Mesenchymal stem cell (in vitro differentiated cells and primary cell): ENCODE data around the gene IFNGR2.
A peak's percentile ranks its signal among the peaks of the same experiment; 100 is the strongest.

ENCODE experiments used
- DNase-seq: peaks from one replicate; pipeline ENCODE4 v3.0.0-alpha.2; 2013
- H2AFZ ChIP-seq: one replicate; pipeline ENCODE4 v1.6.1; 2013; ENCODE audit warnings: low read depth, mild to moderate bottlenecking, control low read depth, inconsistent platforms, low read length, moderate library complexity
- H2AK5ac ChIP-seq: 2 replicates; pipeline ENCODE4 v1.6.1; 2013; ENCODE audit warnings: low read length, moderate library complexity, mild to moderate bottlenecking, inconsistent platforms; ENCODE audit not compliant: severe bottlenecking
- H2BK120ac ChIP-seq: one replicate; pipeline ENCODE4 v1.6.1; 2013; ENCODE audit warnings: low read depth, mild to moderate bottlenecking, inconsistent platforms, low read length, moderate library complexity
- H2BK12ac ChIP-seq, 2 experiments: one replicate each; pipeline ENCODE4 v1.6.1; 2013; ENCODE audit warnings: inconsistent platforms in 2 of 2, low read length in 2 of 2, mild to moderate bottlenecking in 2 of 2, moderate library complexity in 2 of 2, control low read depth in 1 of 2
- H2BK15ac ChIP-seq: one replicate; pipeline ENCODE4 v1.6.1; 2013; ENCODE audit warnings: mild to moderate bottlenecking, low read depth, inconsistent platforms; ENCODE audit not compliant: poor library complexity, severe bottlenecking
- H2BK5ac ChIP-seq: 2 replicates; pipeline ENCODE4 v1.6.1; 2013; ENCODE audit warnings: low read depth, mild to moderate bottlenecking, low read length, control low read depth, inconsistent platforms; ENCODE audit not compliant: poor library complexity, severe bottlenecking
- H3K14ac ChIP-seq, 2 experiments: one replicate each; pipeline ENCODE4 v1.6.1; 2013; ENCODE audit warnings: inconsistent platforms in 2 of 2, low read length in 2 of 2, control low read depth in 1 of 2, mild to moderate bottlenecking in 1 of 2, moderate library complexity in 1 of 2
- H3K18ac ChIP-seq, 2 experiments: one replicate each; pipeline ENCODE4 v1.6.1; 2013; ENCODE audit warnings: inconsistent platforms in 2 of 2, low read length in 2 of 2, control low read depth in 1 of 2, low read depth in 1 of 2, mild to moderate bottlenecking in 1 of 2
- H3K23ac ChIP-seq, 2 experiments: one replicate each; pipeline ENCODE4 v1.6.1; 2013; ENCODE audit warnings: inconsistent platforms in 2 of 2, low read length in 2 of 2, mild to moderate bottlenecking in 2 of 2, moderate library complexity in 2 of 2, control low read depth in 1 of 2
- H3K27ac ChIP-seq: 2 replicates; pipeline ENCODE4 v1.5.1; 2013; ENCODE audit warnings: mild to moderate bottlenecking, moderate library complexity, low read length, control low read depth, inconsistent platforms; ENCODE audit not compliant: poor library complexity, severe bottlenecking
- H3K27me3 ChIP-seq, 2 experiments: 2 replicates each; pipeline versions ENCODE4 v1.6.1 to v1.7.0; 2013; ENCODE audit warnings: low read length in 2 of 2, mild to moderate bottlenecking in 2 of 2, moderate library complexity in 2 of 2, control low read depth in 1 of 2, inconsistent platforms in 1 of 2; ENCODE audit not compliant: control insufficient read depth in 1 of 2, insufficient read depth in 1 of 2
- H3K36me3 ChIP-seq, 2 experiments: 2 replicates each; pipeline versions ENCODE4 v1.6.1 to v1.7.0; 2013; ENCODE audit warnings: low read length in 2 of 2, control low read depth in 1 of 2, inconsistent platforms in 1 of 2, low read depth in 1 of 2, mild to moderate bottlenecking in 1 of 2; ENCODE audit not compliant: insufficient read depth in 2 of 2, control insufficient read depth in 1 of 2
- H3K4ac ChIP-seq, 2 experiments: one replicate each; pipeline ENCODE4 v1.6.1; 2013; ENCODE audit warnings: inconsistent platforms in 2 of 2, low read length in 2 of 2, mild to moderate bottlenecking in 2 of 2, moderate library complexity in 2 of 2, control low read depth in 1 of 2, low read depth in 1 of 2
- H3K4me1 ChIP-seq: 2 replicates; pipeline ENCODE4 v1.6.1; 2013; ENCODE audit warnings: low read depth, low read length, control low read depth; ENCODE audit not compliant: control insufficient read depth, insufficient read depth
- H3K4me2 ChIP-seq: 2 replicates; pipeline ENCODE4 v1.6.1; 2013; ENCODE audit warnings: low read length, mild to moderate bottlenecking, inconsistent platforms; ENCODE audit not compliant: poor library complexity, severe bottlenecking
- H3K4me3 ChIP-seq, 2 experiments: 2 replicates each; pipeline versions ENCODE4 v1.5.1 to v1.7.0; 2013; ENCODE audit warnings: low read length in 2 of 2, mild to moderate bottlenecking in 2 of 2, control low read depth in 1 of 2, low read depth in 1 of 2; ENCODE audit not compliant: insufficient read depth in 1 of 2
- H3K79me1 ChIP-seq: replicated peaks from 2 replicates; pipeline ENCODE4 v1.6.1; 2013; ENCODE audit warnings: mild to moderate bottlenecking, control low read depth, low read length, inconsistent platforms; ENCODE audit not compliant: poor library complexity, severe bottlenecking
- H3K9ac ChIP-seq: 2 replicates; pipeline ENCODE4 v1.7.0; 2013; ENCODE audit warnings: mild to moderate bottlenecking, low read length, moderate library complexity
- H3K9me3 ChIP-seq: 2 replicates; pipeline ENCODE4 v1.7.0; 2013; ENCODE audit warnings: mild to moderate bottlenecking, low read length; ENCODE audit not compliant: control insufficient read depth
- H4K8ac ChIP-seq: one replicate; pipeline ENCODE4 v1.6.1; 2013; ENCODE audit warnings: inconsistent platforms, mild to moderate bottlenecking, low read length, moderate library complexity
- H4K91ac ChIP-seq: one replicate; pipeline ENCODE4 v1.6.1; 2013; ENCODE audit warnings: mild to moderate bottlenecking, low read length, inconsistent platforms
- WGBS: methylation state at CpG from one replicate; pipeline ENCODE4 v1.1.7; 2013; ENCODE audit warnings: mixed read lengths; 5-methylcytosine and 5-hydroxymethylcytosine counted together

The IFNGR2 gene

DNA sequence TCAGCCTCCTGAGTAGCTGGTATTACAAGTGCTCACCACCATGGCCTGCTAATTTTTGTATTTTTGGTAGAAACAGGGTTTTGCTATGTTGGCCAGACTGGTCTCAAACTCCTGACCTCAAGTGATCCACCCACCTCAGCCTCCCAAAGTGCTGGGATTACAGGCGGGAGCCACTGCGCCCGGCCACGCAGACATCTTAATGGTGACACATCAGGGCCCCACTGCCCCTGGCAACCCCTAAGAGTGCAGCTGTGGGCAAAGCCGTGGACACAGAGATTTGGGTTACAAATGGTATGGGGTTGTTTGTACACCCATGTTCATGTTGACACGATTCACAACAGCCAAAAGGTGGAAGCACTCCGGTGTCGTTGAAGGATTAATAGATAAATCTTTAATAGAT lies 29.8 kb downstream of the IFNGR2 start:
- H2AK5ac ChIP-seq = no peak overlapping the region
- peaks cover 29% of the 10 kb centered on the region for H3K79me1 ChIP-seq
- H3K4me2 ChIP-seq = no peak overlapping the region
- H3K9ac ChIP-seq = no peak overlapping the region
- H4K8ac ChIP-seq = no peak overlapping the region
- H4K91ac ChIP-seq = no peak overlapping the region
- H3K18ac ChIP-seq = no peak overlapping the region
- no peak overlapping the region for H2BK15ac ChIP-seq
- no peak overlapping the region for H3K27ac ChIP-seq
- H3K27me3 ChIP-seq = no peaks in the 10 kb centered on the region
- peaks cover 56 to 80% of the 10 kb centered on the region in 2 experiments for H3K36me3 ChIP-seq
- DNase-seq = no peak
- no peak overlapping the region for H3K23ac ChIP-seq
- peaks cover 20% of the 10 kb centered on the region for H3K4me1 ChIP-seq
- no peak overlapping the region for H2BK120ac ChIP-seq
- WGBS = 97% methylated on average over 5 of the region's 8 CpGs
- H2BK5ac ChIP-seq = no peak overlapping the region
- H3K14ac ChIP-seq = no peak overlapping the region
- no peak overlapping the region for H3K4ac ChIP-seq
- H3K4me3 ChIP-seq = no peak overlapping the region
- no peaks in the 10 kb centered on the region for H3K9me3 ChIP-seq
- H2BK12ac ChIP-seq = no peak overlapping the region
- H2AFZ ChIP-seq = no peak overlapping the region

DNA sequence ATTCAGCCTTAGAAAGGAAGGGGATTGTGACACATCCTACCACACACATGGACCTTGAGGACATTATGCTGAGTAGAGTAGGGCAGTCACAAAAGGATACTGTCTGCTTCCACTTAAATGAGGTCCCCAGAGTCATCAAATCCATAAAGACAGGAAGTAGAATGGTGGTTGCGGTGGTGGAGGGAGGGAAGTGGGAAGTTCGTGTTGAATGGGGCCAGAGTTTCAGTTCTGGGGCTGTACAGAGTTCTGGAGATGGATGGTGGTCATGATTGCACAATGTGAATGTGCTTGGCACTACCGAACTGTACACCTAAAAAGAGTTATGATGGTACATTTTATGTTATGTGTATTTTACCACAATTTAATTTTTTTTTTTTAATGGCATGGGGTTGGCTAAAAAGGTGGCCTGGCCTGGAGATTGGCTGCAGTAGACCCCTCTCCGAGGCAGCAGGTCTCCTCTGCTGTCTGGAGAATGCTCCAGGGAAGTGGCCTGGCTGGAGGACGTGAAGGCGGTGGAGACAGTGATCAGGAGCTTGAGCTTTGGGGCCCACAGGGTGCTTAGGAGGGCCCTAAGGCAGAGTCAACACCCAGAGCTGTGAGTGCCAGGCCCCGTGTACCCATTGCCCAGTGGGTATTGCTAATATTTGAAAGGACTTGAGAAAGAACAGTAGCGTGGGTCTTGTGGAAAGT lies 30.4 kb downstream of the IFNGR2 start:
- Histone ChIP-seq H3K14ac (no peak overlapping the region), H2BK120ac (no peak overlapping the region), H3K23ac (no peak overlapping the region), H3K79me1 (peaks cover 28% of the 10 kb centered on the region), H3K4me2 (no peak overlapping the region), H3K4me3 (no peak overlapping the region), H2AFZ (no peak overlapping the region), H3K4ac (no peak overlapping the region), H2BK12ac (no peak overlapping the region), H4K91ac (no peak overlapping the region), H2BK15ac (no peak overlapping the region), H3K27ac (peak overlapping the region; percentile 27), H4K8ac (no peak overlapping the region), H3K18ac (no peak overlapping the region), H3K4me1 (peaks cover 19% of the 10 kb centered on the region), H2AK5ac (peak overlapping the region; percentile 92), H3K9ac (no peak overlapping the region), H2BK5ac (no peak overlapping the region), H3K36me3 (peaks cover 54 to 81% of the 10 kb centered on the region in 2 experiments), H3K27me3 (no peaks in the 10 kb centered on the region), H3K9me3 (no peaks in the 10 kb centered on the region)
- no peak for DNase-seq
- WGBS = 88% methylated on average over 7 of the region's 8 CpGs

DNA sequence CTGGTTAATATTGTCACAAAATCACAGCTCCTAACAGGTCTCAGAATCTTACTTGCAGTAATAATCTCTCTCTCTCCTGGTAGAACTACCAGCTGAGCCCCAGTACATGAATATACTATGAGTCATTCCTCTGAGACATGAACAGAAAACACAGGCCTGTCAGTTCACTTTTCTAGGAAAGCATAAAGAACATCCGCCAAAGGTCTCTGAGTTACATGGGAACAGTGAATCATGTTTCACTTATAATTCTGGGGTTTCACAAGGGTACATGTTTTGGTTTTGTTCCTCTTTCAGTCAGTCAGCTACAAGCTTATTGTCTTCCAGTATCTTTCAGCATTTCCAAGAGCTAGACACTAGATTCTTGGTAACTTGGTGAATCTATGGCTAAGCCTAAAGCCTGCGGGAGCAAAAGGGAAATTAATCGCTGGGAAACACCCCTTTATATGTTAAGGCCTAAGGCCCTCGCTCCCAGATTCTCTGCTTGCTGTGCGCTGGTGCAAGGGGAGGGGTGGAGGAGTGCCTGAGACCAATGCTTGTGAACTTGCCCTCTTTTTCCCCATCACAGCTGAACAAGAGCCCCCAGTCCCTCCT lies 31.7 kb downstream of the IFNGR2 start:
- H2BK15ac ChIP-seq = no peak overlapping the region
- no peak overlapping the region for H4K91ac ChIP-seq
- H3K18ac ChIP-seq = peak overlapping the region in 1 of 2 experiments; percentile 11
- H2AK5ac ChIP-seq = no peak overlapping the region
- H3K27me3 ChIP-seq = no peaks in the 10 kb centered on the region
- H3K27ac ChIP-seq = peak overlapping the region; percentile 65
- H3K4ac ChIP-seq = no peak overlapping the region
- no peak overlapping the region for H2BK5ac ChIP-seq
- no peaks in the 10 kb centered on the region for H3K9me3 ChIP-seq
- H4K8ac ChIP-seq = no peak overlapping the region
- peaks cover 26% of the 10 kb centered on the region for H3K79me1 ChIP-seq
- no peak overlapping the region for H2BK12ac ChIP-seq
- peak overlapping the region in 1 of 2 experiments; percentile 50 for H3K4me3 ChIP-seq
- peak; percentile 93 for DNase-seq
- no peak overlapping the region for H3K4me2 ChIP-seq
- peak overlapping the region in 1 of 2 experiments; percentile 53 for H3K14ac ChIP-seq
- H2BK120ac ChIP-seq = no peak overlapping the region
- H2AFZ ChIP-seq = no peak overlapping the region
- peak overlapping the region; percentile 69 for H3K9ac ChIP-seq
- peaks cover 8% of the 10 kb centered on the region for H3K4me1 ChIP-seq
- 74% methylated on average over 5 of the region's 5 CpGs for WGBS
- no peak overlapping the region for H3K23ac ChIP-seq
- peaks cover 56 to 75% of the 10 kb centered on the region in 2 experiments for H3K36me3 ChIP-seq

DNA sequence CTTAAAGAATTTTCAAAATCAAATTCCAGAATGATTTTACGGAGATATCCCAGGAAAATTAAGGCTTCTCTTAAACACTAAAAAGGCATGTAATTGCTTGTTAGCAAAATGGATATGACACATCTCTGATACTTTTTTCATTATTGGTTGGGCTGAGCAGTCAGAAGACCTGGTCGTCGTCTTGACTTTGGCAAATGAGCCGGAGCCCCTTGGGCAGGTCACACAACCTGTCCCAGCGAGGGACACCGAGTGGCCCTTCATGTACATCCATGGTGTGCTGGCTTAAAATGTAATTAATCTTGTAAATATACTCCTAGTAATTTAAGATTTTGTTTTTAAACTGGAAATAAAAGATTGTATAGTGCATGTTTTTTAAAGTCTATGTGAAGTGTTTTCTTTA lies 33.9 kb downstream of the IFNGR2 start:
- Histone ChIP-seq H2BK120ac (no peak overlapping the region), H3K4ac (no peak overlapping the region), H2AFZ (no peak overlapping the region), H3K4me3 (no peak overlapping the region), H3K79me1 (peaks cover 17% of the 10 kb centered on the region), H3K18ac (no peak overlapping the region), H4K91ac (no peak overlapping the region), H3K9ac (no peak overlapping the region), H3K4me1 (peaks cover 9% of the 10 kb centered on the region), H4K8ac (no peak overlapping the region), H3K14ac (no peak overlapping the region), H3K9me3 (no peaks in the 10 kb centered on the region), H2BK12ac (no peak overlapping the region), H2AK5ac (no peak overlapping the region), H3K27ac (no peak overlapping the region), H2BK5ac (no peak overlapping the region), H3K36me3 (peaks cover 45 to 57% of the 10 kb centered on the region in 2 experiments), H3K23ac (no peak overlapping the region), H3K4me2 (no peak overlapping the region), H3K27me3 (no peaks in the 10 kb centered on the region), H2BK15ac (no peak overlapping the region)
- 98% methylated on average over 3 of the region's 6 CpGs for WGBS
- no peak for DNase-seq
